Peyer's patch (tissue), 4 donors: ENCODE results near the gene PDCD1. TPM values are rescaled to one million over a fixed set of nuclear protein-coding genes. Genes with fewer than 3 reads are reported as not detected.

Source experiments
- DNase-seq, 3 donors: peaks; one replicate each; pipeline ENCODE4 v3.0.0-alpha.2; 2017 to 2019
- H3K27ac ChIP-seq, 4 donors: fragments of 200-600 bp; sonication (generic); one replicate each; pipeline ENCODE4 v1.5.1; 2016 to 2019
- H3K27me3 ChIP-seq, 2 donors: fragments of 200-600 bp; sonication (generic); one replicate each; pipeline ENCODE4 v1.5.1; 2019
- H3K36me3 ChIP-seq, 3 donors: fragments of 200-600 bp; sonication (generic); one replicate each; pipeline ENCODE4 v1.5.1; 2016 to 2019
- H3K4me1 ChIP-seq, 4 donors: fragments of 200-600 bp; sonication (generic); one replicate each; pipeline ENCODE4 v1.5.1; 2016 to 2019
- H3K4me3 ChIP-seq, 4 donors: fragments of 200-600 bp; sonication (generic); 1 replicate in 3 of 4; 2 replicates in 1 of 4; pipeline ENCODE4 v1.5.1; 2016 to 2019; ENCODE audit warnings: mild to moderate bottlenecking in 1 of 4
- H3K9me3 ChIP-seq, 4 donors: fragments of 200-600 bp; sonication (generic); one replicate each; pipeline ENCODE4 v1.5.1; 2016 to 2019; ENCODE audit warnings: mild to moderate bottlenecking in 1 of 4
- CTCF ChIP-seq, 6 experiments: fragments of 450-650 bp in 4 of 6; fragments of 200-600 bp in 2 of 6; sonication (generic) in 1 of 6; IDR thresholded peaks; one replicate each; pipeline ENCODE4 v1.5.1; 2017 to 2019; ENCODE audit warnings: antibody characterized with exemption in 6 of 6, mild to moderate bottlenecking in 3 of 6, moderate library complexity in 1 of 6
- POLR2A ChIP-seq, 2 donors: fragments of 450-650 bp; IDR thresholded peaks; one replicate each; pipeline ENCODE4 v1.5.1; 2017; ENCODE audit warnings: antibody characterized with exemption in 2 of 2, mild to moderate bottlenecking in 2 of 2, moderate library complexity in 2 of 2
- total RNA-seq, 4 donors: library from RNA; depleted of rRNA; stranded (reverse); fragments of >200 nt; gene quantifications; one replicate each; pipeline ENCODE4 v1.1.0, GENCODE V29; 2016

Gene PDCD1
- total RNA-seq, 4 donors from 2014 or later = 1.6 to 2.7 TPM; not detected in 2

GRCh38 chr2:241882091-241882625, 23.5 kb upstream of the PDCD1 start:
- no peaks in the 10 kb centered on the region for H3K27me3 ChIP-seq
- H3K36me3 ChIP-seq = no peaks in the 10 kb centered on the region
- H3K4me1 ChIP-seq = peaks cover 0 to 19% (median 11%) of the 10 kb centered on the region in 4 donors
- peak overlapping the region; percentile 60 to 71 (median 61) for H3K4me3 ChIP-seq
- TF ChIP-seq CTCF (IDR thresholded peaks at IDR 0.05) = peak in 1 of 6 experiments; percentile 33
- TF ChIP-seq POLR2A (IDR thresholded peaks at IDR 0.05) = no peak
- DNase-seq = peak in 2 of 3 donors; percentile 64 to 71
- no peaks in the 10 kb centered on the region for H3K9me3 ChIP-seq
- peak overlapping the region; percentile 63 to 96 (median 83) for H3K27ac ChIP-seq

- peaks cover 0 to 19% (median 11%) of the 10 kb centered on the region in 4 donors for H3K4me1 ChIP-seq
- H3K9me3 ChIP-seq = no peaks in the 10 kb centered on the region
- peak overlapping the region; percentile 79 to 96 (median 88) for H3K27ac ChIP-seq
- peak overlapping the region; percentile 60 to 71 (median 61) for H3K4me3 ChIP-seq
- no peaks in the 10 kb centered on the region for H3K27me3 ChIP-seq
- no peaks in the 10 kb centered on the region for H3K36me3 ChIP-seq
- TF ChIP-seq CTCF (IDR thresholded peaks at IDR 0.05) = no peak
- no peak for TF ChIP-seq POLR2A (IDR thresholded peaks at IDR 0.05)
- DNase-seq = no peak
Measured at GRCh38 chr2:241880311-241881073, 21.8 kb upstream of the PDCD1 start.

- no peaks in the 10 kb centered on the region for H3K36me3 ChIP-seq
- no peak for DNase-seq
- H3K27ac ChIP-seq = no peak overlapping the region
- no peaks in the 10 kb centered on the region for H3K9me3 ChIP-seq
- TF ChIP-seq CTCF (IDR thresholded peaks at IDR 0.05) = no peak
- TF ChIP-seq POLR2A (IDR thresholded peaks at IDR 0.05) = no peak
- H3K4me1 ChIP-seq = peaks cover 0 to 19% (median 11%) of the 10 kb centered on the region in 4 donors
- H3K4me3 ChIP-seq = no peak overlapping the region
- no peaks in the 10 kb centered on the region for H3K27me3 ChIP-seq
Measured at GRCh38 chr2:241879326-241879725, 20.6 kb upstream of the PDCD1 start.

- Histone ChIP-seq H3K4me3 (no peak overlapping the region), H3K36me3 (no peaks in the 10 kb centered on the region), H3K9me3 (no peaks in the 10 kb centered on the region), H3K27me3 (no peaks in the 10 kb centered on the region), H3K27ac (no peak overlapping the region), H3K4me1 (peaks cover 0 to 19% (median 11%) of the 10 kb centered on the region in 4 donors)
- peak; percentile 67 to 85 (median 80) for DNase-seq
- TF ChIP-seq POLR2A (IDR thresholded peaks at IDR 0.05) (no peak), CTCF (IDR thresholded peaks at IDR 0.05) (peak; percentile 61 to 73 (median 62))
Measured at GRCh38 chr2:241877989-241878970, 19.6 kb upstream of the PDCD1 start.

GRCh38 chr2:241877197-241877685, 18.5 kb upstream of the PDCD1 start:
- no peak overlapping the region for H3K4me3 ChIP-seq
- no peak overlapping the region for H3K27ac ChIP-seq
- DNase-seq = no peak
- H3K27me3 ChIP-seq = no peaks in the 10 kb centered on the region
- no peaks in the 10 kb centered on the region for H3K9me3 ChIP-seq
- peaks cover 0 to 16% (median 9%) of the 10 kb centered on the region in 4 donors for H3K4me1 ChIP-seq
- no peaks in the 10 kb centered on the region for H3K36me3 ChIP-seq
- TF ChIP-seq POLR2A (IDR thresholded peaks at IDR 0.05) = no peak
- TF ChIP-seq CTCF (IDR thresholded peaks at IDR 0.05) = no peak
